Stimulated activated CD4-positive, alpha-beta T cell treated with anti-CD3 and anti-CD28 coated beads, Interleukin-1b, Interleukin-23, amount 100 ng/mL, for 1 hour (primary cell): ENCODE data around the gene FMO2.
"Not testable (repeated sequence)": the region's sequence is repeated elsewhere in the genome, so short reads cannot be mapped to it uniquely, and the experiment has no call there.

ENCODE experiments used
- DNase-seq, 2 donors: peaks; one replicate each; pipeline ENCODE4 v3.0.0-alpha.2; 2020; ENCODE audit warnings: low read depth in 2 of 2

The FMO2 gene

DNA sequence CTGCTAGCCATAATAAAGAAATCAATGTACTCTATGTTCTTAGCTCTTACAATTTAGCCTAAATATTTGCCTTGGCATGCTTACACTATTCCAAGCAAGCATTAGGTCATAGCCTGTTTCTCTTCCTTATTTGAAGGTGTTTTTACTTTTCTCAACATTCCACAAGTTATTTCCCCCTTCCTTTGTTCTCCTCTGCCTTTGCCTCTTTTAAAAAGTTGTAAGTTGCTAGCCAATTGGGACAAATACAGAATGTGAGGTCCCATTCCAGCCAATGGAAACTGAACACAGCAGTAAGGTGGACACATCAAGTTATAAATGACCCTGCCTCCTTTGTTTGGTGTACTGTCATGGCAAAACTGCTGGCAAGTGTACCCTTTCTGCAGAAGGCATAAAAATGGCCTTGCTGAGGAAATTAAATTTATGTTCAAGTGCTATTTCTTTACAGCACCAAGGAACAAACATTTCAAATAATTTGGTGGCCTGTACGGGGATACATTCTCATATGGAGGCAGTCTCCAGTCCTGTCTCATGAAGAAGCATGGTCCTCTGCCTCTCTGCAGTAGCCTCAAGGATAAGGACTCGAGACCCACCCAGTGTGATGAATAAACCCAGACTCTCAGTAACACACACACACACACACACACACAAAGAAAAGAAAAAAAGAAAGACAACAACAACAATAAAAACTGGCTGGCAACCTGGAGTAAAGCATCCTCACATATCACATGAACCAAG is 34.4 kb downstream of the FMO2 start:
- no peak for DNase-seq

DNA sequence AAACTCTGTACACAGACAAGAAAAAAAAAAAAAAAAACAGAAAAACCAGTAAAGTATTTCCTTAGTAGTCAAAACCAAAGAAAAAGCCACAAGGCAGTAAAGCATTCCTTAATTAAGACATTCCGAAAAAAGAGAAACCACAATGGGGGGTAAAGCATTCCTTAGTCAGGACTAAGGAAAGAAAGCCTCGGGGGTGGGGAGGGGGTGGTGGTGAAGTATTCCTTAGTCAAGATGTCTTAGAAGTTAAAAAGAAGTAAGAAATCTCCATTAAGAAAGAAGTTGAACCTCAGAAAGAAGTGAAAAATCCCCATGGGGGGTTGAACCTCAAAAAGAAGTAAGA is 35.0 kb downstream of the FMO2 start:
- DNase-seq, result no peak

DNA sequence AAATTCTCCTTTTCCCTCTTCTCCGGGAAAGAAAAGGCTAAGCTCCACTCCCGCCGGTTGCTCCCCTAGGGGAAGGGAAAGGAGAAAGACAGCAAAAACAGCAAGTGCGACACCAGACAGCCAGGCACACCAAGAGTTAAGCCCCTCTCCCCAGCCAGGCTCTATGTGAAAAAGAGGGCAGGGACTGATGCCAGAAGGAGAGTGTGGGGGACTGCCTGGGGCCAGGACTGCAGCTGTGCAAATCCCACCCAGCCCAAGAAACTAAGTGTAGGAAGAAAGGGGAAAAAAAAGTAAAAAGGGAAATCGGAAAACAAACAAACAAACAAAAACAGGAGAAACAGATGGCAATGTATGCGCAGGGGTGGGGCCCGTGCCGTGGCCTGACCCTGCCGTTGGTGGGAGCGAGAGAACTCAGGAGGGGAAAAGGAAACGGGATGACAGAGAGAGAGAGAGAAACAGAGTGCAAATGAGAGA is 35.5 kb downstream of the FMO2 start:
- no peak for DNase-seq

DNA sequence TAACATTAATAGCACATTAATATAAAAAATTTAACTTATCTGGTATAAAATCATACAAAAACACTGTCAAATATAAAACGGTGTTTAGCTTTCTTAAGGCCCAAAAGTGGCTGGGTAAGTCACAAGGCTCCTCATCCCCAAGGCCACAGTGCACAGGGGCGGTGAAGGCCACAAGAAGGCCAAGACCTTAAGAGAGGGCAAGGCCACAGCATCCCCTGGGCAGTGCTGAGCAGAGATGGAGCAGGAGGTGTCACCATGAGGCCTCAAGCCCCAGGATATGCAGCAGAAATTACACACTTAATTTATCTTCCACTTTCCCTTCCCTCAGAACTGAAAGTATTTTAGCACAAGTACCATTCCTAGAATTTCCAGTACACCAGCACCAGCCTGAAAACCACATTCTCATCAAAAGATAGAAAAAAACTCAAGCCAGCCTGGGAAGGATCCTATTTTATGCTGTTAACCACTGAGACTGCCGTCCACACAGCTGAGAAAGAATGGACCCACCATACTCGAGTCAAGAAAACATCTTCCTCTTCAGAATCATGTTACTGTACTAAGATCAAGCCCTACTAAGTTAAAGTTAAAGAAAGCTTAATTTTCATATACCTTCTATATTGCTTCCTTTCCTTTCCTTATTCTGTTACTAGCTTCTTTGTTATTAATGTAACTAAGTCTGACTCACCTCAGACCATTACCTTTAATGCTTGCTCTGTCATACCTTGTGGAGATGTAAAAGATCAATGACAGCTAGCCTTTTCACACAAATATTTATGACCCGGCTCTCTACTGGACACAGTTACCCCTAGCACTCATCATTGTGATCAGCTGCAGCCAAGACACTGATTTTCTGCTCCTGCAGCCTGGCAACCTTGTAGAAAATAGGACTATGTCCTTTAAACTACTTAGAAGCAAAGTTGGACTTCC is 36.8 kb downstream of the FMO2 start:
- DNase-seq, result no peak

DNA sequence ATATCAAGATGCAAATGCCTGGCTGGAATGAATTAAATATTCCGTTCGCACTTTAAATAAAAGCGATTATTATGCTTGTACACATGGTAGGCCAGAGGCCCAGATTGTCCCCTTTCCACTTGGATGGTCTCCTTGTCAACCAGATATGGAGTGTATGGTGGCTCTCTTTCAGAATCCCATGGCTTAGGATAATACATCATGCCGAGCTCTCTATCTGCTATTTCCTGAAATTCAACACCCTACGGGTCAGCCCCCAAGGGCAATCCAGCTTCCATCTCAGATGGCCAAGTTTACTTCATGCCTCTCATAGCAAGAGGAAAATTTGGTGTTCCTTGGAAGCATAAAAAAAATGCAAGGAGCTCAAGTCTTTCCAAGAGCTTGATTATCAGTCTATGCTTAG is 37.8 kb downstream of the FMO2 start:
- no peak for DNase-seq

DNA sequence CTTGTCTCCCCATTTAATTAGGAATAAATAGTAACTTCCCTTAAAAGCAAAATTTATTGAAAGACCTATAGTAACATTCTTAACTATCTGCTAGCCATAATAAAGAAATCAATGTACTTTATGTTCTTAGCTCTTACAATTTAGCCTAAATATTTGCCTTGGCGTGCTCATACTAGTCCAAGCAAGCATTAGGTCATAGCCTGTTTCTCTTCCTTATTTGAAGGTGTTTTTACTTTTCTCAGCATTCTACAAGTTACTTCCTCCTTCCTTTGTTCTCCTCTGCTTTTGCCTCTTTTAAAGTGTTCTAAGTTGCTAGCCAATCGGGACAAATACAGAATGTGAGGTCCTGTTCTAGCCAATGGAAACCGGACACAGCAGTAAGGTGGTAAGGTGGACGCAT is 39.2 kb downstream of the FMO2 start:
- DNase-seq, result not testable (repeated sequence)

DNA sequence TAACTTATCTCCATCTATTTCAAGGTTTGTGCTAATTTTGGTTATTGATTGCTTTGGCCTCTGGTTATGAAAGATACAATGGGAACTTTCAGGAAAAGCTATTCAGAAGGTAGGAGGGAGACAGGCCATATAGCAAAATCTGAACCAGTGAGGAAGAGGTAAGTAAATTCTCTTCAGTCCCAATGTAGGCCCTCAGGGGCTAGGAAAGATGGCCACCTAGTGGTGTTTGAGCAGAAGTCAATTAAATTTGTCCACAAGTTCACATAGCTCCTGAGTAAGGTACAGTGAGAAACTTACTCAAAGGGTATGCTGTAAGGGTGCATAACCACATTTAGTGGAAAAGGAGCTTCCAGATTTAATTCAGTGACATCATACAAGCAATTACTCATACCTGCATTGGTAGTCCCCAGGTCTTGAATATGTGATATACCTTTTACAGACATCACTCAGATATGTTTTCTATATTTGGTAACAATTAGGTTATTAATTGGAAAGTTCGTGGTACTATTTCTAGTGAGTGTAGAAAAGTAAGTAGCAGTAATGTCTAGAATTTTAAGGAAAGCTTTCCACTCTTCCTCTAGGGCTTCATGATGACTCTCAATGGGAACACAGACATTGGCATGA is 41.8 kb downstream of the FMO2 start:
- DNase-seq, result no peak

DNA sequence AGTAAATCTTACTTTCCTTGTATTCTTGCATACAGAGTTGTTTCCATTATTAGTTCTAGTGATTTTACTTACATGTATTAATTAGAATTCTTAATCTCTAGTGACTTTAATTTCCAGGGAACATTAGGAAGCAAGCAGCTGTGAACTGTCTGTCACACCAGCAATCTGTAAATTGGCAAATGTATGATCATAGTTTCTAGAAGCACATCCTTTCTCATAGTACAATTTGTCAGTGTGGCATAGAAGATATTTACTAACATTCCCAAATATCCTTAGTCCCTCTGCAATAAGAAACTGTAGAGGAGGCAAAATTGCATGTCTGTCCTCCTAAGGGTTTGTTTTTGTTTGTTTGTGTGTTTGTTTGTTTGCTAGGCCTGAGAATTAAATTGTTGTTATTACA is 46.2 kb downstream of the FMO2 start:
- DNase-seq, result no peak

DNA sequence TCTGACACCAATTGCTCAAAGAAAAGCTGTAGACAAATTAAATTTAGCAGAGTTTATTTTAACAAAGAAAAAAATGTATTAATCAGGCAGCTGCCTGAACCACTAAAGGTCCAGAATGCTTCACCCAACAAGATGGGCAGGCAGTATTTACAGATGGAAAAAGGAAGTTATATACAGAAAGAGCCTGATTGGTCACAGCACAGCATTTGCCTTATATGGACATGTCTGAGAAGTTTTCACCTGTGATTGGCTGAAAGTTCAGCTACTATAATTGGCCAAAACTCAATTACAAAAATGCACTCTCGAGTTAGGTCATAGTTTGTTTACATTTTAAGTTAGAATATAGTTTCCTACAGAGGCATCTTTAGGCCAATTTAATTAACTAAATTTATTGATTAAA is 48.1 kb downstream of the FMO2 start:
- no peak for DNase-seq

DNA sequence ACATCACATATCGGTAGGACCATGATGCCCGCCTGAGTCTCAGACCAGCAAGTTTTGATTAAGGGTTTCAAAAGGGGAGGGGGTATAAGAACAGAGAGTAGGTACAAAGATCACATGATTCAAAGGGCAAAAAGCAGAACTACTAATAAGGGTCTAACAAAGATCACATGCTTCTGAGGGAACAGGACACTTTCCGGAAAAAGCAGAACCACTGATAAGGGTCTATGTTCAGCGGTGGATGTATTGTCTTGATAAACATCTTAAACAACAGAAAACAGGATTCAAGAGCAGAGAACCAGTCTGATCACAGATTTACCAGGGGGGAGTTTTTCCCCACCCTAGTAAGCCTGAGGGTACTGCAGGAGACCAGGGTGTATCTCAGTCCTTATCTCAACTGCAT is 51.1 kb downstream of the FMO2 start:
- not testable (repeated sequence) for DNase-seq

DNA sequence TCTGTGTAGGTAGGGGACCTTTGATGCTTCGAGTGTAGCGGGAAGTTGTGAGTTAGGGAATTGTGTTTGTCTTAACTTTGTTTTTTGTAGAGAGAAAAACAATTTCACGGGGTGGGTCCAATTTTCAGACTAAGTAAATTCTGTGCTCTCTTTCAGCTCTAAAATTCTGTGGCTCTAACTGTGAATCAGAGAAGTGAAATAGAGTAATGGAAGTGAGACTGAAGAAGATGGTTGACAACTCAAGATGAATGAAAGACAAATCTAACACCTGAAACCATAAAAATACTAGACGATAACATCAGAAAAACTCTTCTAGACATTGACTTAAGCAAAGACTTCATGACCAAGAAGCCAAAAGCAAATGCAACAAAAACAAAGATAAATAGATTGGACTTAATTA is 58.8 kb downstream of the FMO2 start:
- DNase-seq, result no peak

DNA sequence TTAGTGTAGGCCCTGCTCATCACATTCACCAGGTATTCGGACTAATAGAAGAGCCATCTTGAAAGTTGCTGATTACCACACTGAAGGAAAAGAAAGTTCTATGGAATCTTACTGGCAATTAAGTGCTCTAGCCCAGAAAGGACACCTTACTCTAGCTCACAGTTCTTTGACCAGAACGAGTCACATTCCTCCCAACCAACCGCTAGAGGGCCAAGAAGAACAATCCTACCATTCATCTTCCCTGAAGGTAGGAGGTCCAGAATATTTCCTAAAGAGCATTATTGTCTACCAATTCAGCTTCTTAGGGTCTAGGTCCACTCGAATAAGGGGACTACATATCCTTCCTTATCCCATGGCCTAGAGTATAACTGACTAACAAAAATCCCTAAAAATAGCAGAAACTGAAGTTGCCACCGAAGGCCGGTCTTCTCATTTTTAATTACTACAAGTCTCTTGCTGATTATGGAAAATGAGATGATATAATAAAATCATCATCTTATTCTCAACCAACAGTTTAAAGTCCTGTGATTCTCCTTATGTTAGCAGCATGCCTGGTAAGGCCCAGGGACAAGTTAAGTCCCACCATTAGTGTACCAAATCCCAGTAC is 60.5 kb downstream of the FMO2 start:
- DNase-seq, result no peak

DNA sequence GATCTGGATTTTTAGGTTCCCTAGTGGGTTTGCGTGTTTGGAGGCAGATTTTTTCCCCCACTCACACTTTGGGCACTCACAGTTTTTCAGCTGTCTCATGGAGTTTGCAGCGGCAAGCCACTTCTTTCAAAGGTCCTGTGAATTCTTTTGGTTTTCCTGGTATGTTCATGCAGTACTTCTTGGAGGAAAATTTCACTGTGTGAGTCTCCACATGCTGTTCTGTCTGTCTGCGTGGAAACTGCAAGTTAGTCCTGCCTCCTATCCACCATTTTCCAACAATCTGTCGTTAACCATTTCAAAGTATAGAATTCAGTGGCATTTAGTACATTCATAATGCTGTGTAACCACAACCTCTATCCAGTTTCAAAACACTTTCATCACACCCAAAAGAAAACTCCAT is 62.4 kb downstream of the FMO2 start:
- DNase-seq, result no peak

DNA sequence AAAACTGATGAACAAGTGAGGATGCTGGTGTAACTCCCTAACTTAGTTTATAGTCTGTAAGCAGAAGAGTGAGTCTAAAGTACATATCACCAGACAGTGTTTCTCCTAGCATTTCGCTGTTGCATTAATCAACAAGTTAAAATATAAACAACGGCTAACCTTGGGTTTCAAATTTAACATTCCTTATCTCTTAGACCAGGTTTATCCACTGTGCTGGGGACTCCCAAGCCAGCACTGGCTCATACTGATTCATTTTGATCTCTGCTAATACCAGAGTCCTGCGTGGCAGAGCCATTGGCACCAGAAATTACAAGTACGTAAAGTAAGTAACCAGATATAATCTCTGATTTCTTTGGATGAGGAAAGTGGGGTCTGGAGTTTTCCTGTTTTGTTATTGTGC is 63.2 kb downstream of the FMO2 start, which contains the start of gene FMO1:
FMO1 (plus strand) TSS at position 193 of the 400 bp plus-strand sequence. CDS start 9,594 bp downstream, outside the sequence.
- no peak for DNase-seq

DNA sequence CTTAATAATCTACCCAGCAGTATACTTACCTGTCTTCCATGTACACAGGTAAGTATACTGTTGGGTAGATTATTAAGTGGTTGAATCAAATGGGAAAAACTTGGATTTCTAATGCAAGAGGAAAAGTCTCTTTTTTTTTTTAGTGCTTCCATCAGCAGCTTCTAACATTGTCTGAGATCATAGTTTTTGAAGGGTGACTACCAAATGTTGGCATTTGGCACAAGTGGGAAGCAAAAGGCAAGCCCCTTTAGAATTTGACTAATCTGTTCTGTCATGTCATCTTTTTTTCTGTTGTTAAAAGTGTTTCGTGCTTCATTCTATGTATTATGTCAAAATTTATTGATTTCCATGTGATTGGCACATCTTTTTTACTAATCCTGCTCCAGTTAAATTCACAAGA is 63.7 kb downstream of the FMO2 start:
- DNase-seq, result no peak

DNA sequence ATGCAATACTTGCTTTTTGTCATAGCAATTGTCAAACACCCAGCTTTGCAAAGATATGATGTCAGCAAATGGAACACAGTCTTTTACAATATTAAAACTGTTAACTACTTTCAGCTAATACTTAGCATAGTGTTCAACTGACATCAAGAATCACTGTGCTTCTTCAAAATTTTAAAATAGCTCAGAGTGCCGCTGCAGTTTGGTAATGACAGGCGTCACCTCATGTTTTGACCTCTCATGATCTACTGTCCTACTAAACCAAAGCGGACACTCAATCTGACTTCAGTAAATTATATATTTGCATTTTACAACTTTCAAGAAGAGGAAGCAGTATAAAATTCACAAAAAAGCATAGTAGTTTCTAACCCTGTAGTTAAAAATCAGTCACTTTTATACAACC is 65.2 kb downstream of the FMO2 start:
- no peak for DNase-seq

DNA sequence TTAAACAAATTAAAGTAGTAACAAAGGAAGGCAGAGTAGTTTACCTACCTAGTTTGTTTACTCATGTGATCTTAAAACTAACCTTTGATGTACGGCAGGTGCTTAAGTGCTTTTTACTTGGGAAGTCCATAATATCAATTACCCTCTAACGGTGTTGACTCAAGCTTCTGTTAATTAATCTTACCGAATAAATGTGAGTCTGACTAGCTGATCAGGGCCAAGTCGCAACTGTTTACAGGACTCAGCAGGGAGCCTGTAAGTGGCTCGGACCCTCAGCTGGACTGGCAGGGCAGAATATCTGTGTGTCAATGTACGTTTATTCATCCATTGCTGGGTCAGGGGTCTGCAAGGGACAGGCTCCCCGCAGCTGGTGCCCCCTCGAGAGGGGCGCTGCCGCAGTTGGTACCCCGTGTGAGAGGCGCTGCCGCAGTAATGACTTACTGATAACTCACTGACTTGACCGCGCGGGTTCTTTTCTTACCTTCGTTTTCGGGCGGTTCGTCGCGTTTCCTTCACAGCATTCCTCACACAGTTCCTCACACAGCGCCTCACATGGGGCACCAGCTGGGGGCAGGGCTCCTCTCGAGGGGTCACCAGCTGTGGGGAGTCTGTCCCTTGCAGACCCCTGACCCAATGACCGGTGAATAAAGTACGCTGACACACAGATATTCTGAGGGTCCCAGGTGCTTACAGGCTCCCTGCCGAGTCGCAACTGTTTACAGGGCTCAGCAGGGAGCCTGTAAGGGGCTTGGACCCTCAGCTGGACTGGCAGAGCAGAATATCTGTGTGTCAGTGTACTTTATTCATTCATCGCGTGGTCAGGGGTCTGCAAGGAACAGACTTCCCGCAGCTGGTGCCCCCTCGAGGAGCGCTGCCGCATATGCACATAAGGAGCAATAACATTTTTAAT is 66.2 kb downstream of the FMO2 start:
- DNase-seq, result no peak

DNA sequence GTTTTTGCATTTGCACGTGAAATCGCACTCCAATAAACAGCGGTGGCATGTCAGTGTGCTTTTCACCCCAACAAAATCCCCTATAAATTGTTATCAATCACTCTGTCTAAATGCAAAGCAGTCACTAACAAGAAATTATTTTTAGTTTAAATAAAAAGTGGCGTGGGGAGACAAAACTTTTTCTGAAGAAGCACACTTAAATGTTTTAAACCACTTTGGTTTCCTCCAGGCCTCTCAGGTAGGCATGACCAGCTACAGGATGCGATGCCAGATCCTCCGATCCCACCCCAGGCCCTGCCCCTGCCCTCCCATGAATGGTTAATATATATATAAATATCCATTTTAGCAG is 66.8 kb downstream of the FMO2 start:
- no peak for DNase-seq

DNA sequence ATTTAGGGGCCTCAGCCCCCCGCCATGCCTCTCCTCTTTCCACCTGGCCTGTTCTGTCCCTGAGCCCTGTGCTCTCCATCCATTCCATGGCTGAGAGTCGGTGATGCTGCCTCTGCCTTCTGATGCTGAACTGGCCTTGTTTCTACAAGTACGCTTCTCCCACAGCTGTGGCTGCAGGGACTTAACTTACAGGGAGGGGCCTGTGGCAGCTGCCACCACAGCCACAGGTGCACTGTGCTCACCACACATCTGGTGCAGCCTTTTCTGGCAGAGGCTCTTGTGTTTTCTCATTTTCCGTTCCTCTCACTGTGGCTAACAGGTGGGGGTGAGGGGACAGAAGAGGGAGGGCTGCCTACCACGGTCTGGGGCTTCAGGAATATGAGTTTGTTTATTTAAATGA is 67.4 kb downstream of the FMO2 start:
- DNase-seq, result no peak

DNA sequence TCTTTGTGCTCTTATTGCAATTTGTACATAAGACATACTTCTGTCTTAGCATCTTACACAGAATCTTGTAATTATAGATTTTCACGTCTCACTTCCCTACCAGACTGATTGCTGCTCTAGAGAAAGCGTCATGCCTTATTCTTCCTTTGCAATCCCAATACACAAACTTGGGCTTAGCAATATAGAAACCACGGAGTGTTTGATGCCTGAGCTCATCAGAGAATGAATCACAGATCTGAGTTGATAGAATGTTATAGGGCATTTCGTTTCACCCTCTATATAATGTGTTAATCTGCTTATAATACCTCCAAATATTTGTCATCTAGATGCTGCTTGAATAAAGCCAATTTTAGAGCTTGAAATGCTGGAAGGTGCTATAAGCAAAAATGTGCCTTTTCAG is 69.8 kb downstream of the FMO2 start:
- DNase-seq, result no peak

DNA sequence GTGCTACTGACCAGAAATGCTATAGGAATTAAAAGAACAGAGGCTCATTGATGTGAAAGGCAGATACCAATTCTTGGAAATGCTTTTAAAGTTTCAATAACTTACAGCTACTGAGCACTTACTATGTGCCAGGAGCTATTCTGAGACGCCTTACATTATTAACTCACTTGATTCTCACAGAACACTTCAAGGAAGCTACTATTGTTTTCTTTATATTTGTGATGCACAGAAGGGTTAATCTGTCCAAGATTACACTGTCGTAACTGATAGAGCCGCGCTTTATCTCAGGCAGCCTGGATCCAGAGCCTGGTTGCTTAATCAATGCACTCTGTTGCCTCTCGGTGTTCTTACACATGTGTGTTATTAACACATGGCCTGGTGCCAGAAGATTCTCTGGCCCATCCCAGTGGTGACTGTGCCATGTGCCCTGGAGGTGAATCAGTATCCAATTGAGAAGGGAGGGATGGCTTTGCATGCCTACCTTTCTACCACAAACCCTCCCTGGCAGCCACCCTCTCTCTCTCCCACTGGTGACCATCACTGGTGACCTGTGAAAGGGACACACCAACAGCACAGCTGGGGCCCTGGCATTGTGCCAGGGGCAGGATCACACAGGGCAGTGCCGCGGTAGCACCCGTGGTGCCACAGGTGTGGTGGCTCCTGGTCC is 72.0 kb downstream of the FMO2 start:
- no peak for DNase-seq
